Sigmoid colon (tissue), 7 donors: ENCODE results near the gene CFAP410. TPM values are rescaled to one million over a fixed set of nuclear protein-coding genes. Genes with fewer than 3 reads are reported as not detected.

Experiments
- DNase-seq: peaks from one replicate; pipeline ENCODE4 v3.0.0-alpha.2; 2019
- H3K27ac ChIP-seq, 4 donors: fragments of 200-600 bp; sonication (generic); one replicate each; pipeline ENCODE4 v1.5.1; 2016 to 2019; ENCODE audit warnings: mild to moderate bottlenecking in 1 of 4
- H3K27me3 ChIP-seq, 3 donors: fragments of 200-600 bp; sonication (generic); one replicate each; pipeline ENCODE4 v1.5.1; 2019; ENCODE audit warnings: mild to moderate bottlenecking in 1 of 3
- H3K36me3 ChIP-seq, 4 donors: fragments of 200-600 bp; sonication (generic); one replicate each; pipeline ENCODE4 v1.5.1; 2016 to 2019
- H3K4me1 ChIP-seq, 4 donors: fragments of 200-600 bp; sonication (generic); one replicate each; pipeline ENCODE4 v1.5.1; 2017 to 2019
- H3K4me3 ChIP-seq, 4 donors: fragments of 200-600 bp; sonication (generic); one replicate each; pipeline ENCODE4 v1.5.1; 2017 to 2019; ENCODE audit warnings: mild to moderate bottlenecking in 2 of 4, moderate library complexity in 1 of 4
- H3K9me3 ChIP-seq, 4 donors: fragments of 200-600 bp in 3 of 4; sonication (generic) in 3 of 4; one replicate each; pipeline versions ENCODE4 v1.5.1 to v1.6.1; 2013 to 2019
- CTCF ChIP-seq, 4 experiments: fragments of 450-650 bp in 3 of 4; fragments of 200-600 bp in 1 of 4; IDR thresholded peaks; one replicate each; pipeline ENCODE4 v1.5.1; 2016 to 2019; ENCODE audit warnings: antibody characterized with exemption in 4 of 4, mild to moderate bottlenecking in 3 of 4, moderate library complexity in 2 of 4
- EP300 ChIP-seq, 4 donors: sonication (generic); formaldehyde crosslinking; IDR thresholded peaks; one replicate each; pipeline ENCODE4 v1.6.1; 2017; ENCODE audit warnings: antibody characterized with exemption in 4 of 4
- POLR2A ChIP-seq, 2 donors: fragments of 450-650 bp; IDR thresholded peaks; one replicate each; pipeline ENCODE4 v1.6.1; 2016; ENCODE audit warnings: antibody characterized with exemption in 2 of 2, mild to moderate bottlenecking in 2 of 2, moderate library complexity in 2 of 2
- POLR2AphosphoS5 ChIP-seq, 4 donors: sonication (generic); formaldehyde crosslinking; IDR thresholded peaks; one replicate each; pipeline ENCODE4 v1.6.1; 2017; ENCODE audit warnings: antibody characterized with exemption in 4 of 4
- WGBS, 2 donors: extraction: QIAGEN DNeasy Blood & Tissue Kit; methylation state at CpG; one replicate each; pipeline ENCODE4 v1.1.7; 2013; 5-methylcytosine and 5-hydroxymethylcytosine counted together
- intact Hi-C: fragments of 100-400 bp; cut with DNase I; formaldehyde crosslinking; loops from one replicate; pipeline ENCODE4 v1.15.1; 2023
- polyA plus RNA-seq, 3 donors: library from polyadenylated mRNA; stranded (reverse); fragments of 200-250 nt; gene quantifications; one replicate each; pipeline ENCODE4 v1.2.3, GENCODE V29; 2013
- total RNA-seq, 4 donors: library from RNA; depleted of rRNA; stranded (reverse); fragments of >200 nt; gene quantifications; one replicate each; pipeline ENCODE4 v1.1.0, GENCODE V29; 2016
- donor health status: healthy with polysubstance abuse.
- donor health status: Bipolar disorder and iron deficiency.
- donor health status: healthy.

The CFAP410 gene
- total and polyA plus RNA-seq, 7 donors, result 12.7 to 31.7 (median 28.2) TPM

- intact Hi-C loops, result no loop called here
- no peak overlapping the region for H3K4me3 ChIP-seq
- no peak for DNase-seq
- H3K36me3 ChIP-seq, result peaks cover 0 to 81% (median 10%) of the 10 kb centered on the region in 4 donors
- H3K27me3 ChIP-seq, result no peaks in the 10 kb centered on the region
- no peaks in the 10 kb centered on the region for H3K9me3 ChIP-seq
- no peak overlapping the region for H3K27ac ChIP-seq
- WGBS, 2 donors, result 84 to 89% methylated on average over 11 of the region's 11 CpGs
- H3K4me1 ChIP-seq, result no peaks in the 10 kb centered on the region
- TF ChIP-seq POLR2AphosphoS5 (IDR thresholded peaks at IDR 0.05) (no peak), EP300 (IDR thresholded peaks at IDR 0.05) (no peak), CTCF (IDR thresholded peaks at IDR 0.05) (no peak), POLR2A (IDR thresholded peaks at IDR 0.05) (no peak)
Observed at GRCh38 chr21:44327603-44327974, 11.6 kb downstream of the CFAP410 start.

- H3K4me1 ChIP-seq, result no peaks in the 10 kb centered on the region
- no peaks in the 10 kb centered on the region for H3K9me3 ChIP-seq
- no peak overlapping the region for H3K4me3 ChIP-seq
- H3K36me3 ChIP-seq, result peaks cover under 1 to 81% (median 13%) of the 10 kb centered on the region in 4 donors
- WGBS, 2 donors, result 79 to 86% methylated on average over 26 of the region's 26 CpGs
- H3K27me3 ChIP-seq, result no peaks in the 10 kb centered on the region
- TF ChIP-seq POLR2A (IDR thresholded peaks at IDR 0.05) (no peak), EP300 (IDR thresholded peaks at IDR 0.05) (no peak), CTCF (IDR thresholded peaks at IDR 0.05) (no peak), POLR2AphosphoS5 (IDR thresholded peaks at IDR 0.05) (no peak)
- DNase-seq, result no peak
- intact Hi-C loops, result no loop called here
- H3K27ac ChIP-seq, result no peak overlapping the region
Observed at GRCh38 chr21:44326716-44327602, 12.2 kb downstream of the CFAP410 start.

GRCh38 chr21:44326272-44326647 lies 12.9 kb downstream of the CFAP410 start:
- intact Hi-C loops, result no loop called here
- Histone ChIP-seq H3K36me3 (peaks cover 6 to 81% (median 17%) of the 10 kb centered on the region in 4 donors), H3K27me3 (no peaks in the 10 kb centered on the region), H3K27ac (no peak overlapping the region), H3K4me3 (no peak overlapping the region), H3K9me3 (no peaks in the 10 kb centered on the region), H3K4me1 (no peaks in the 10 kb centered on the region)
- DNase-seq, result no peak
- no peak for TF ChIP-seq POLR2AphosphoS5 (IDR thresholded peaks at IDR 0.05)
- no peak for TF ChIP-seq POLR2A (IDR thresholded peaks at IDR 0.05)
- no peak for TF ChIP-seq EP300 (IDR thresholded peaks at IDR 0.05)
- TF ChIP-seq CTCF (IDR thresholded peaks at IDR 0.05), result no peak
- 85 to 93% methylated on average over 13 of the region's 13 CpGs for WGBS, 2 donors

GRCh38 chr21:44325386-44326271 lies 13.6 kb downstream of the CFAP410 start:
- no peak overlapping the region for H3K4me3 ChIP-seq
- H3K27ac ChIP-seq, result no peak overlapping the region
- 88 to 91% methylated on average over 44 of the region's 44 CpGs for WGBS, 2 donors
- peaks cover 6 to 77% (median 17%) of the 10 kb centered on the region in 4 donors for H3K36me3 ChIP-seq
- TF ChIP-seq CTCF (IDR thresholded peaks at IDR 0.05), result no peak
- no peak for TF ChIP-seq POLR2AphosphoS5 (IDR thresholded peaks at IDR 0.05)
- H3K9me3 ChIP-seq, result no peaks in the 10 kb centered on the region
- H3K27me3 ChIP-seq, result no peaks in the 10 kb centered on the region
- H3K4me1 ChIP-seq, result no peaks in the 10 kb centered on the region
- intact Hi-C loops, result no loop called here
- no peak for DNase-seq
